ENCODE data around the gene TRIM2.

- TF ChIP-seq CTCF (conservative IDR thresholded peaks at IDR 0.05; ENCODE audit: low read depth, low read length) (no peak), EZH2 (IDR thresholded peaks at IDR 0.05; ENCODE audit: low read length, unreplicated experiment) (no peak)
Measured at GRCh38 chr4:153197301-153197700, 6.9 kb upstream of the TRIM2 start.

Data from PC-3 (cell line).